ENCODE measurements around the gene PPM1L. TPM values are rescaled to one million over a fixed set of nuclear protein-coding genes. Genes with fewer than 3 reads are reported as not detected.
A peak's percentile ranks its signal among the peaks of the same experiment; 100 is the strongest.

The PPM1L gene
- total and polyA plus RNA-seq, 2 of the 13 experiments (the other 11 are each of a cell fraction or from before 2014, with no cell fraction given): 0.22 to 1.4 TPM

GRCh38 chr3:160948273-160948672 is 192.2 kb downstream of the PPM1L start (continued):
- TF ChIP-seq PAXIP1 (CRISPR knock-in tag; conservative IDR thresholded peaks at IDR 0.05): peak; percentile 77
- peak; percentile 77 for TF ChIP-seq FOXA3 (CRISPR knock-in tag; IDR thresholded peaks at IDR 0.05)
- 0 out of 2 replicates have a peak, but pooled peaks have one; percentile 13 for TF ChIP-seq ZNF263 (CRISPR knock-in tag; IDR thresholded peaks at IDR 0.05)
- peak; percentile 67; the same call in 1 of the 2 replicates for TF ChIP-seq ZNF292 (CRISPR knock-in tag; IDR thresholded peaks at IDR 0.05; ENCODE audit: borderline replicate concordance, low read depth)
- TF ChIP-seq JUND (CRISPR knock-in tag; IDR thresholded peaks at IDR 0.05): 0 out of 2 replicates have a peak, but pooled peaks have one; percentile 13
- TF ChIP-seq NR2F6 (IDR thresholded peaks at IDR 0.05): peak; percentile 51; the same call in 1 of the 2 replicates
- TF ChIP-seq NR2F6 (CRISPR knock-in tag; IDR thresholded peaks at IDR 0.05): peak; percentile 65; the same call in 1 of the 2 replicates
- peak; percentile 98 for TF ChIP-seq BCL6 (CRISPR knock-in tag; IDR thresholded peaks at IDR 0.05)
- peak; percentile 23; the same call in 1 of the 2 replicates for TF ChIP-seq ELF3 (CRISPR knock-in tag; IDR thresholded peaks at IDR 0.05)
- peak; percentile 97 for TF ChIP-seq TEF (CRISPR knock-in tag; IDR thresholded peaks at IDR 0.05)
- TF ChIP-seq RARA (CRISPR knock-in tag; IDR thresholded peaks at IDR 0.05): peak; percentile 89
- TF ChIP-seq SNAI1 (CRISPR knock-in tag; IDR thresholded peaks at IDR 0.05; ENCODE audit: borderline replicate concordance): no peak
- no peak for TF ChIP-seq SOX6 (IDR thresholded peaks at IDR 0.05)
- TF ChIP-seq SOX6 (CRISPR knock-in tag; IDR thresholded peaks at IDR 0.05): peak; percentile 87
- peak; percentile 36; the same call in 1 of the 2 replicates for TF ChIP-seq MIER3 (CRISPR knock-in tag; IDR thresholded peaks at IDR 0.05; ENCODE audit: borderline replicate concordance)
- TF ChIP-seq RXRA (CRISPR knock-in tag; IDR thresholded peaks at IDR 0.05): peak; percentile 65; the same call in 1 of the 2 replicates
- peak; percentile 69; the same call in 1 of the 2 replicates for TF ChIP-seq RCOR2 (CRISPR knock-in tag; IDR thresholded peaks at IDR 0.05)
- no peak for TF ChIP-seq ZBTB40 (IDR thresholded peaks at IDR 0.05)
- no peak for TF ChIP-seq ZBTB40 (CRISPR knock-in tag; IDR thresholded peaks at IDR 0.05)

Measured in HepG2 (cell line).